Bronchial smooth muscle cell (primary cell): Measurements from ENCODE around the gene RETREG1. TPM values are rescaled to one million over a fixed set of nuclear protein-coding genes. Genes with fewer than 3 reads are reported as not detected.

ENCODE experiments used
- total RNA-seq: library from RNA; depleted of rRNA; stranded (reverse); fragments of >200 nt; gene quantifications from 2 replicates; pipeline ENCODE4 v1.2.1, GENCODE V29; 2014

RETREG1 gene
- total RNA-seq, result 0.63 TPM in 1 of 2 replicates, not detected in the other

GRCh38 chr5:16616536-16617273, at the start of gene RETREG1:
Gene RETREG1, minus strand, starts transcription at chr5:16616997. Its CDS starts 26 bp downstream, at chr5:16616971.

GRCh38 chr5:16465544-16466432, 151.0 kb downstream of the RETREG1 start, which contains the start of gene ZNF622:
Gene ZNF622, minus strand, starts transcription at chr5:16465800. Its CDS starts 135 bp downstream, at chr5:16465665.

Other genes with a start within 250 kb of the RETREG1 start
- 62.9 and 72.5 TPM in 2 replicates for gene ZNF622, start 151.2 kb downstream of the RETREG1 start, total RNA-seq